Stimulated activated CD8-positive, alpha-beta memory T cell treated with anti-CD3 and anti-CD28 coated beads, Interleukin-15, amount 100 ng/mL, for 1 hour (primary cell): ENCODE measurements around the gene ETV6.

ENCODE experiments used
- DNase-seq: peaks from one replicate; pipeline ENCODE4 v3.0.0-alpha.2; 2020; ENCODE audit warnings: low read depth

Gene ETV6

DNA sequence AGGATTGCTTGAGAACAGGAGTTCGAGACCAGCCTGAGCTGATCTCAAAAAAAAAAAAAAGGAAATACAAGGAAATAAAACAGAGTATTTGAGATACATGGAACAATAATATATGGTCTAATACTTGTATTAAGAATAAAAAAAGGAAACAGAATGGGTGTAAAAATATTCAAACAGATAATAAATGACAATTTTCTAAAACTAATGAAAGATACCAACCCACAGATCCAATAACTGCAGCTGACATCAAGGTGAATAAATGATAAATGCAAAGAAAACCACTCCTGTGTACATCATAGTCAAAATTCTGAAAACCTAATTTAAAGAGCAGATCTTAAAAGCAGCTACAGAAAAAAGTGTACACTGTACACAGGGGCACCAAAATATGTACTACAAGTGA lies 4.1 kb upstream of the ETV6 start:
- no peak for DNase-seq

DNA sequence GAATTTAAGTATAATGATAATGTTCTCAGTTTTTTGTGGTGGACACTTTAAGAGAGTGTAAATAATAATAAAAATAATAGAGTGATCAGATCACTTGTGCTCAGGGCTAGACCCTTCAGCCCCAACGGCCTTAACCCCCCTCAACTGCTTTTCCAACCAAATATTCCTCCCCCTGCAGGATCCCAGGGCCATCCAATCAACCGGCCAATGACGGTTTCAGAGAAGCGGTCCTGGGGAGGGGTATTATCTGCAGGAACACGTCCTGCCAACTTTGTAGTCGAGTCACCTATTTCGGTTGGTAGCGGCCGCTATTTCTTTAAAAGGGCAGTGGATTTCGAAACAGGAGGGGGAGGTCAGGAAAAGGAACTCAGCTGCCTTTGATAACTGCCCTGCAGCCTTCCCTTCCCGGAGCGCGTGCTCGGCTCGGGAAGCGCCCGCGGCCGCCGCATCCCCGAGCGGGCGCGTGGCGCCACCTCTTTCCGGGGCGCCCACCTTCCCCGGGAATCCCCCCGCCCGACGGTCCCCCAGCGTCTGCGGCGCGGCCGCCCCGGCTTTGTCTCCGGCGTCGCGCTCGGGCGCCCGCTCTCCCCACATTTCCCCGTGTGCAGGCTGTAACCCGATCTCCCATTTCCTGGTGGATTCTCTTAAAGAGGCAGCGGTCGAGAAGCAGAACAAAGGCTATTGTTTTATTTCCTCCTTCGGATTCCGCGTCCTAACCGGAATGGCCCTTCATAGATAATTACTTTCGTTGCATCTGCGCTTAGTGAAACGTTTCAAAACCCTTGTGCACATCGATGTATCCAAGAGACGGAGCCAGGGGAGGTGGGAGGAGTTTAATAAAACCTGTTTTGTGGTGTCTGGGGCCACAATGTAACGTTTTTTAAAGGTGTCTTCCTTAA lies 711 bp upstream of the ETV6 start:
- no peak for DNase-seq

DNA sequence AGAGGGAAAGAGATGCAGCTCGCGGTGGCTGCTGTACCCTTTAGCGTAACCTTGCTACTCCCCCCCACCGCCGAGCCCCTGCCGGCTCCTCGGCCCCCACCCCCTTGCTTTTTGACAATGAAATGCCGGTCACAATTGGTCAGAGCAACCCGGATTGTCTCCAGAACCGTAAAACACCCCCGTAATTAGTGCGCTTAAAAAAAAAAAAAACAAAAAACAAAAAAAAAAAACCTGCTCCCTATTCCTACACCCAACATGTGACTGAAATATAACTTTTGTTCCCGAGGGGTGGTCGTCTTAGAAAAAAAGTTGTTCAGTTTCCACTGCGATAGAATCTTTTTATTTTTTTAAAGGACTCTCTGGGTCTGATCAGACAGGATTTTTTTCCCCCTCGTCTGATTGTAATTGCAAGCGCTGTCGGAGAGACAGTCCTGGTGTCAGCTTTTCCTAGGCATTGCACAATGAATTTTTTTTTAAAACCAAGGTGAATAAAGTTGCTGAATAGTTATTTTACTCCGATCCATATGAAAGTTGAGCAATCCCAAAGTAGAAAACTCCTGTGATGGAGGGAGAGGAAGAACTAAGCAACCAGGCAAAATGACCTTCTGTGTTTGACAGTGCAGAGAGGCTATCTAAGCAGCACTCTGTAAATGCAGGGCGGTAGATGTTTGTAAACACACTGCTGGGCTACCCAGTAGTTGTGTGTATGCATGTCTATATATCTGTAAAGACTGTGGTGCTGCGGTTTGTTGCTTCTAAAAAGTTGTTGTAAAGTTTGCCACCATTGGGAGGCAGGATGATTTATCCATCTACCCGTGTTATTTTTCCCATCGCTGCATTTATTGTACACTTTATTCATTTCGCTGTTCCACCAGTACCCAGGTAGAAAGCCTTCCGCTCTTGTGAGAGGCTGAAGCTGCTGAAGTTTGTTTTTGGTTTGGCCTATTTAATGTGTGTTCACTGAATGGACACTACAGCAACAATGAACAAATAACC lies 1.1 kb downstream of the ETV6 start:
- DNase-seq: no peak

DNA sequence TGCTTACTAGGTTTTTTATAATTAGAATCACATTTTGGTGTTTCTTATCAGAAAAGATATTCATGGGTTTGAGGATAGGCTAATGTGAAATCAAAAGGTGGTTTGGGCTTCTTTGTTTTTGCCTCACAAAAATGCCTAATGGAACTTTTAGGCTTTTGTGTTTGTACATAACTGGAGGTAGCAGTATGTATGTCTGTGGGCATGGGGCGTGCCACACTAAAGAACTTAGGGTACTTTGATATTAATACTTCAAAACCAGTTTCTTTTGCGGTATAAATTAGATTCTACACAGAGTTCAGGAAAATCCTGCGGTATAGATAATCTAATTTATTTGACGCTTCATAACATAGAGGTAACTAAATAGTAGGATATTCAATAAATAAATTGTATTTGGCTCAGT lies 1.9 kb downstream of the ETV6 start:
- no peak for DNase-seq

DNA sequence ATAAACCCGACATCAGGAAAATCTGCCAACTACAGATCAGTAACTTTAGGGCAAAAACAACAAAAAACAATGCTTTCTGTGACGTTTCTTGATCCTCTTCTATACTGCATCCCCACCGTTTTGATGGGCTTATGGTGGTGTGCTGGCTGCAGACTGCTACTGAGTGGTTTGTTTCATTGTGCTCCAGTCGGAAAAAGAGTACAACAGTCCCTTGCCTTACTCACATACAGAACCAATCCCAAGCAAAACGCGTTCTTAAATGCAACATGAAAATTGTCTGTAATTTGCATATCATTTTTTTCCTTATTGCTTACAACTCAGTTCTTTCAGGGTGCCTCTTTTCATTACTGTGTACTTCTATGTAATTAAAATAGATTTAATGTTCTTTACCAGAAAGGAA lies 2.3 kb downstream of the ETV6 start:
- DNase-seq: no peak

DNA sequence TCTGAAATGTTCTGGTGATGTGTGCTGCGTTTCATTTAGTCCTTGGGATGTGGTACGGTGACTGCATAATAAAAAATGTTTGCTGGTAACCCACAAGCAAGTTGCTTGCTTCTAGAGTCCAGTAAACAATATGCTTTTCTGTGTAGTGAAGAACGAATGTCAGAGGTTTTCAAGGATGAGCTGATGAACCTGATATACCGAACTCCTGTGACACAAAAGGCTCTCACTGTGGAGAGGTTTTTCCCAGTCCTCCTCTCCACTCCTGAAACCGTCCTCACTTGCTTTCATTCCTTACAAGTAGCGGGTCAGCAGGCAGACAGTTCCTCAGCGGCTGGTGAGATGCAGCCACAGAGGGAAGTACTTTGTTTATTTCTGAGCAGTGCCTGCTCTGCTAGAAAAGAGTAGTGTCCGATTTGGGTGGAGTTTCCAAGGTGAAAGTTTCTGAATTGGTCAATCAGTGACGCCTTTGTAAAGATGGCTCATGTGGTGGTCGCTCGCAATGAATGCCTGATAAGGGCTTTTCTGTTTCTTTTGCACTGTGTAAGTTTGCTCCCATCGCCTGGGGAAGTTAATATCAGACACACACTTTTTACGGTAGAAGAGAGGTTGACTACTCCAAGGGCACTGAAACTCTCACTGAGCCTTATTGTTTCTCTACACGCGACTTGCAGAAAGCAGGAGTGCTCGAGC lies 3.0 kb downstream of the ETV6 start:
- no peak for DNase-seq

DNA sequence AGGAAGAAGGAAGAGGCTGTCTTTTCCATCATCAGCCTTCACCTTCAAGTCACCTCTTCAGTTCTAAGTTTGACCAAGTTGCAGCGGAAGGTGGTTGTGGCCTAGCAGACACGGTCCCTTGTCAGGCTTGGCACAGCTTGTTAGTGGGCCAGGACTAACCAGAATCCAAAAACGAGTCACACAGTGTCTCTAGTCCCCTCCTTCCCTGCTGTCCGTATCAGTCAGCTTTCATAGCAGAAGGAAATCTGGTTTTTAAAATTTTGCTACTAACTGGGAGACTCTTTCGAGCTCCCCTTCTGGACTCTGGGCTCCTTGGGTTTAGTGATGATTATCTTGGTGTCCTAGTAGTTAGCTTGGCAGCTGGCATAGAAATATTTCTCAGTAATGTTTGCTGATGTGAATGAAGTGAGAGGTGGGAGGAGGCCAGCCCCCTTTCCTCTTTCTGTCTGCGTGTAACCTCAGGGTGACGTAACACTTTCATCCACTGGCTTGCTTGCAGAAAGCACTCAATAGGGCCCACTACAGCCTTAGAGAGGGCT lies 3.8 kb downstream of the ETV6 start:
- no peak for DNase-seq

DNA sequence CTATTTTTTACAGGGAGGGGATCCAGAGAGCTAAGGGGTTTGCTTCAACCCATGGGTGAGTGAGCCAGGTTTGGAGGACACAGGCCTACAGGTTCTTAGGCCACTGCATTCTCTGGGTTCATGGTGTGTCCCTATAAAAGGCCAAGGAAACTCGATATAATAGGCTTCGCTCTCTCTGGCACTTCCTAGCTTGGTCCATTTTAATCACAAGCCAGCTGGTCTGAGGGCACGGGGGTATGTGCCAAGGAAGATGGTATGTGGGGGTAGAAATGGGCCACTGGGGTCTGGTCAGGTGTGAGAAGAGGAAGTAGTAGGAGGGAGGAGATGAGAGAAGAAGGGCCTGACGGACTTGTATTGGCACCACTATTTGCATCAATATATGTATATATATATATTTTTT lies 4.9 kb downstream of the ETV6 start:
- DNase-seq: no peak

DNA sequence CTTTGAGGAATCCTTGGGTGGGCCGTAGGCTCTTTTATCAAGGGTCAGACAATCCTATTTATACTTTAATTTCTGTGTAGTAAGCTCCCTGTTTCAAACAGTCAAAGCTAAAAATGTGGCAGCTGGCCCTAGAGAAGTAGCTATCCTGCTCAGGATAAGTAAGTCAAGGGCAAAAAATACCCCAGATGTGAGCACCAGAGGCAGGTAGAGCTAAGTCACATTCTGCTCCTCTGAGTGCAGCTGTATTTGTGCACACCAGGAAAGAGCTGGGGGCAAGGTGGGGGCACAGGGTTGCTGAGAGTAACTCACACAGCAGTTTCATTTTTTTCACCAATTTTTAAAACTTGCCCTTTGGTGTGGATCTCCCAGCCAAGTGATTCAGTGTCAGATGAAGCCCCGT lies 5.3 kb downstream of the ETV6 start:
- no peak for DNase-seq

DNA sequence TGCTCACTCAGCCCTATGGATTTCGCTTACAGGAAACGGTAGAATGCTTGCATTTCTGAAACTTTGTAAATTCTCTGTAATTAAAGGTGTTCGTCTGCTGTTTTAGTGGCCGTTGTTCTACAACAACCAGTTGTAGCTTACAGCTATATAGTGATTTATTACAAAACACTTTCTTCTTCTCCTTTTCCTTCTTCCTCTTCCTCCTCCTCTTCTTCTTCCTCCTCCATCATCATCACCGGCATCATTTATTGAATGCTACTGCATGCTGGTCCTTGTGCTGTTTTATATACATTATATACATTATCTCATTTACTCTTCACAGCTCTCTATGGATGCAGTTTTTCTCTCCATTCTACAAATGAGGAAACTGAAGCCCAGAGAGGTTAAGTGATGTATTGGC lies 6.4 kb downstream of the ETV6 start:
- DNase-seq: no peak

DNA sequence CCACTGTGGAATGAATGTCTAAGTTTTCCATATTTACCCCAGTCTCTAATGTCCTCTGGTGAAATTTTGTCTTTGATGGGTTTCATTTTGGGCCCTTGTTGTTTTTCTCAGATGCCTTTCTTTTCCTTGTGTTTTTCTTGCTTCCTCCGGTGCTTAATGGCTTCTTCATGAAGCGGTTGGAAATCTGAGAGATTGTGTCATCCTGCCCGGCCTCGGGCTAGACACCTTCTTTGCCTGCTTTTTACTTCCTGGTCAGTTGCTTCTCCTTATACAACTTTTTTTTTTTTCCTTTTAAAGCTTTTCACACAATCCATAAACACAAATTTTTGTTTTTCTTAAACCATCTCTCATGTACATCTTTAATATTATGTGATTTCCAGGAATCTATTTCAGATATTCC lies 7.1 kb downstream of the ETV6 start:
- DNase-seq: no peak

DNA sequence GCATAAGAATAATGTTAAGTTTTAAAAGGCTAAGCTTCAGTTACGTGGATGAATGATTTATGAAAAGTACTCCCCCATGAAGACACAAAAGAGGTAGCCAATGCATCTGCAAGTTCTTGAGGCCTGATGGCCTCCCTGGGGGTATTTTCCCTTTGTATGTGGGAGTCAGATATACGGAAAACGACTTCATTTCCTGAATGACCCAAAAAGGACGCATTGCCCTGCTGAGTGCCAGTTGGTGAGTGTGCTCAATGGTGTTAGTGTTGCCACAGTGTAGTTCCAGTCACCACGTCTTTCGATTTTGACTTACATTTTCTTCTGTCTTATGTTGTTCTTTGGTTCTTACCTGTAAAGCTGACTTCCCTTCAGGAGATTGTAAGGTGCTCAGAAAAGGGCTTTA lies 8.0 kb downstream of the ETV6 start:
- no peak for DNase-seq

DNA sequence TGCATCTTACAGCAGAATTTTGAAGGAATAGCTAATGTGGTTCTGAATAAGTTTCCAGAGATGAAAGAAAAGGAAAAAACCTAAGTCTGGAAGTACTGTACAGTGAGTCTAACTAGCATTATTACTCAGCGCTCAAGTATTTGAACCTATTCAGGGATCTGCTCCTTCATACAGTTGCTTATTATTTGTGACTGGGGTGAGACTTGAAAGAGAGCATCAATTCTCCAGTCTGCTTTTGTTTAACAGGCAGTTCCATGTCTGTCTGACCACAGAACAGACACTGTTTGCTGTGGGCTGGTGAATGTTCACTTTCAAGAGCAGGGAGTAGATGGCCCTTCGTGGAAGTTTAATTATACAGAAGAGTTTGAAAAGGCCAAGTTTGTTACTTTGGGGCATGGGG lies 9.3 kb downstream of the ETV6 start:
- DNase-seq: no peak

DNA sequence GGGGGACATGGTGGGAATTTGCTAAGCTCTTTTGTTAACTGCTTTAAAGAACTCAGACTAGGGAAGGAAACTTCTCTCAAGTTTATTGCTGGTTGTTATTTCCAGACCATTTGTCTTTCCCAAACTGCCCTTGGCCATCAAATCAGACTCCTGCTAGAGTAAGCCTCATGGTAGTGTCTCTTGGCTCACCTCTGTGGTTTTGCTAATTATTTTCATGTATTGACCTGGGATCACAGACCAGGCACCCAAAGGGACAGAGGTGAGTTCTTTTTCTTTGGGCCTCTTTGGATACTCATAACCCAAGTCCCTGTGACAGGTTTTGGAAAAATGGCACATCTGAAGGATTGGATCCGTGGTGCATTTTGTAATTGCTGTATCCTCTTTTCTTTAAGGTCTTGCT lies 11.2 kb downstream of the ETV6 start:
- no peak for DNase-seq

DNA sequence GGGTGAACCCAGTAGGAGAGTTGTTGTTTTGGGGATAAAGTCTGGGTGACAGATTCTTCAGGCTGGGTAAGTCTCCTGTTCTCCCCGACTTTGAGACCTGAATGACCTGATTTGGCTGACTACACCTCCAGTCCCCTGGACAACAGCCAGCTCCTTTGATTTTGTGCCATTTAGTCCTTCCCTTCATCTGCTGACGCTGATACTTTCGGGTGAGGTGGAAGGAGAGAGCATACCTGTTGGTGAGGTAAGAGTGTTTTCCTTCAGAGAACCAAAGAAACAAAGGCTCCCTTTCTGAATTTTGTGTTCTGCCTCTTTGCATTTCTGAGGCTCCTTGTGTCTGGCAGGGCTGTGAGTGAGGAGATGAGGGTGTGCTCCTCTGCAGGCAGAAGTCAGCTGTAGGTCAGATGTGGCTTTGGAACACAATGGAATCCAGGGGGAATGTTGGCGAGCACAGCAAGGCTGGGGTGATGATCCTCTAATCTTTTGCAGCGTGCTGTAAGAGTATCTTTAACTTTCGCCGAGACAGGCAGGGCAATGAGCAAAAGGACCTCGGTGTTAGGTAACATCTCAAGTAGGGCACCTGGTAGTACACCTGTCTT lies 12.1 kb downstream of the ETV6 start:
- DNase-seq: no peak

DNA sequence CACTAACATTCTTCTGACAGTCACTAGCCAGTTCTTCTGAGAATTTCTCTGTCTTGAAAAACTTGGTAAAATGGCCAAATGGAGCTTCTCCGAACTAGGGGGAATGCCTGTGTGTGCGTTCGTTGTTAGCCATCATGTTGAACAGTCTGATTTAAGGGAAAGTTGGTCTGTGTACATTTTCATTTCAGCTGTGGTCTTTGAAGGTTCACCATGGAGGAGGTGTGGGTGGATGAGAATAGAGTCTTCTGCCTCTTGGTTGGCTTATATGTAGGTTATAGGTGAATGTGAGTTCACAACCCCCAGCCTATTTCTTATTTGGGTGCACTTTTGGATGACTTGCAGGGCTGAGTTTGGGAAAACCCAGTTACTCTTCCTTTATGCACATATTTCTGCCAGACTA lies 12.9 kb downstream of the ETV6 start:
- no peak for DNase-seq

DNA sequence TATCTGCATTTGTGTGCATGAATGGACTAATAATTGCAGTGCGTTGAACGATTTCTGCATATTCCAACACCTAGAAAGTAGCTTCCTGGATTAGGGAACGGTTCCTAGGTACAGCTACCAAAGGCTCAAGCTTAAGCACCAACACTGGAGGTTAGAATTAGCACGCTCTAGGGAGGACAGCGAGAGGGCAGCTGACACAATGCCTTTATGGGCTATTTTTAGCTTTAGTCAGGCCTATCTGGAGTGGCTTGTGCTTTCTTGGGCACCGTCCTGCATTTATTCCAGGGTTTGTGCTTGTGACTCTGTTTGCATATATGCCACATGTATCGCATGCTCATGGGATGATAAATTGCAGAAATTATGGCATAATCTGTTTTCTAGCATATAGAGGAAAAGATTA lies 13.7 kb downstream of the ETV6 start:
- no peak for DNase-seq

DNA sequence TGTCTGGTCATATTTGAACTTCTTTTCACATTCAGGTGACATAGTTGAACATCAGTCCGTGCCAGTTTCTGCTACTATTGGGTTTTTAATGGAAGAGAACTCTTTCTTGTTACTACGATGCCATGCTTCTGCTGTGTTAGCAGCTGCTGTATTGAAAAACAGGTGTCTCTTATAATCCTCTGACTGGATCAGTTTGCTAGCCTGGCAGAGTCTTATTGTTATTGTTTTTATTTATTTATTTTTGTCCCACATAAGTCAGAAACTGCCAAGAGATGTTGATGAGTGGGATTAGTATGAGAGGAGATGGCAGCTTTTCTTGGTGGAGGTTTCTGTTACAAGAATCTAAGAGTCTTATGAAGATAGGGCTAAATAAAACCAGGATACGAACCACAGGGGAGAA lies 14.6 kb downstream of the ETV6 start:
- DNase-seq: no peak

DNA sequence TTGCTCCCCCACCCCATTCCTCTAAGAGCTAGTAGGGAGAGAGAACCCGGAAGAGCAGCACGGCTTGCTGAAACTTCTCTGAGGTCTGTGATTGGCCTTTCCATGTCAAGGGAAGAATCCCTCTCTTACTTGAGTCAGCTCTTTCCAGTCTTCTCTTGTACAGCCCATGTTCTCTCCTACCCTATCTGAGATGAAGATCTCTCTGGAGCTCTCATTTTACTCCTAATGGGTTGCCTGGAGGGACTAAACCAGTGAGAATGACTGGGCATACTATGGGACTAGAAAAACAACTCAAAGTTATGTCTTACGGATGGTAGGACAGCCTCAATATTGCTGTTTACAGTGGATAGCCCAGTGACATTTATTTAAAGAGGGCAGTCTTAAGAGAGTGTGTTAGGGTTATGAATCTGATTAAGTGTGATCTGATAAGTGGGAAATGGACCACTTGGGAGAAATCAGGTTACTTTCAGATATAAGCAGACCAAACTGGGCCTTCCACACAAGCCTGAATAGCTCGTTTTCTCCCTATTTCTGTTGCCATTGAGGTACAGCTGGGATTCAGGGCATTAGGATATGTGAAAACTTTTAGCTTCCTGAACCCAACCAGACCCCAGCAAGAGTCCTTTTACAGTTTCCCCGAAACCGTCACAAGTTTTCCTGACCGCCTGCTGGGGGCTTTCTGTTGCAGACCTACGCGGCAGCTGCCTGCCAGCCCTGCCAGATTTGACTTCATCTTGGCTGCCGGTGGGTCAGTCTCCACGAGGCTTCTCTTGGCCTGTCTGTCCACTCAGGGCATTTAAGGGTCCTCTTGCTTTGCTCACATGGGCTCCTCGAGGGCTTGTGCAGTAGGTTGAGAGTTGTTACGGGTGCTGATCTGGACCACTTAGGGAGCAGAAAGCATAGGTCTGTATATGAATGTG lies 16.9 kb downstream of the ETV6 start:
- DNase-seq: no peak

DNA sequence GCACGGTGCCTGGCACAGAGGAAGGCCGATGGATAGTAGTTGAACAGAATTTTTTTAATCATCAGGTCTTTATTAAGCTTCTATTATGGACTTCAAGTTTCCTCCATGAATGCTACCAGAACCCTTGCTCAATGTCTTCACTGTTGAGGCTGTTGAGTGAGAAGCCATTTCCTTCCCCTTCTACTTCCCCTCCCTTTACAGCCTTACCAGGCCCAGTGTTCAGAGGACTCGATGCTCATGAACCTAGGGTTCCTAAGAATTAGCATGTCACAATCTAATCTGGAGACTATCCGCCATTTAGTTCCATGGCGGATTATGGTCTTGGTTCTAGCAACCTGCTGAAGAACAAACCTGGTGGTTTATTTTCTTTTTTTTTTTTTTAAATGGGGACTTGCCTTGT lies 17.7 kb downstream of the ETV6 start:
- DNase-seq: no peak

DNA sequence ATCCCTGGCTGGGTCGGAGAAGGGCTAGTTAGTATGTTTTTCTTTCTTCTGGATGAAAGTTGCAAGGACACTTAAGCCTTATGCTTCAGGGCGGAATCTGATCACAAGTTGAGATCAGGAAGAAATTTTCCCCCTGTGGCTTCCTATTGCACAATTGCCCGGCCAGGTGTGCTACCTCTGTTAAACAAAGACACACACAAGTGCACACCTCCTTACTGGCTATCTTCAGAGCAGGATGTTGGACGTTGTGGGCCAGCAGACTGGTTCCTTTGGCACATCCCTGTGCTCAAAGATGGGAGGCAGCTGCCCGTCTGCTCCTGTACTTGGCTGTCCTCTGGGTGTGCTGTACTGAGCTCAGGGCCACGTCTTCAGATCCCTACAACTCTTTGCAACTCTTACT lies 19.1 kb downstream of the ETV6 start:
- DNase-seq: no peak
